Heart left ventricle (tissue), 16 donors: ENCODE data around the gene GPR39. TPM values are rescaled to one million over a fixed set of nuclear protein-coding genes. Genes with fewer than 3 reads are reported as not detected.

Experiments
- ATAC-seq, 4 donors: fragments of 200-7000 bp; cut with Tn5 transposase; one replicate each; pipeline ENCODE4 v1.9.1; 2020 to 2022; ENCODE audit warnings: moderate library complexity in 4 of 4, mild to moderate bottlenecking in 3 of 4, moderate number of reproducible peaks in 1 of 4
- DNase-seq, 5 donors: peaks; one replicate each; pipeline ENCODE4 v3.0.0-alpha.2; 2020
- H3K27ac ChIP-seq, 12 donors: fragments of 200-600 bp; sonication (generic) in 4 of 12; one replicate each; pipeline versions ENCODE4 v1.5.0 to v1.8.0; 2016 to 2022; ENCODE audit warnings: mild to moderate bottlenecking in 2 of 12
- H3K27me3 ChIP-seq, 9 donors: fragments of 200-600 bp; sonication (generic) in 2 of 9; one replicate each; pipeline versions ENCODE4 v1.5.1 to v1.8.0; 2016 to 2022; ENCODE audit warnings: mild to moderate bottlenecking in 3 of 9
- H3K36me3 ChIP-seq, 9 donors: fragments of 200-600 bp; sonication (generic) in 2 of 9; one replicate each; pipeline versions ENCODE4 v1.5.0 to v1.8.0; 2018 to 2022; ENCODE audit warnings: mild to moderate bottlenecking in 2 of 9
- H3K4me1 ChIP-seq, 12 donors: fragments of 200-600 bp; sonication (generic) in 4 of 12; one replicate each; pipeline versions ENCODE4 v1.5.0 to v1.8.0; 2016 to 2022; ENCODE audit warnings: mild to moderate bottlenecking in 3 of 12
- H3K4me3 ChIP-seq, 12 donors: fragments of 200-600 bp; sonication (generic) in 4 of 12; one replicate each; pipeline versions ENCODE4 v1.5.0 to v1.8.0; 2017 to 2022; ENCODE audit warnings: mild to moderate bottlenecking in 9 of 12, moderate library complexity in 4 of 12
- H3K9me3 ChIP-seq, 12 donors: fragments of 200-600 bp; sonication (generic) in 4 of 12; one replicate each; pipeline versions ENCODE4 v1.5.0 to v1.8.0; 2016 to 2022; ENCODE audit warnings: mild to moderate bottlenecking in 1 of 12
- CTCF ChIP-seq, 12 donors: fragments of 200-600 bp; sonication (generic) in 4 of 12; IDR thresholded peaks; one replicate each; pipeline versions ENCODE4 v1.5.0 to v1.8.0; 2018 to 2022; ENCODE audit warnings: antibody characterized with exemption in 12 of 12, mild to moderate bottlenecking in 5 of 12
- POLR2A ChIP-seq, 2 donors: fragments of 450-650 bp; IDR thresholded peaks; one replicate each; pipeline ENCODE4 v1.6.1; 2017; ENCODE audit warnings: antibody characterized with exemption in 2 of 2, mild to moderate bottlenecking in 2 of 2, moderate library complexity in 2 of 2
- WGBS, 4 donors: extraction: QIAGEN DNeasy Blood & Tissue Kit in 2 of 4; methylation state at CpG; one replicate each; pipeline versions ENCODE4 v1.1.5 to v1.1.7; 2013 to 2018; 5-methylcytosine and 5-hydroxymethylcytosine counted together
- intact Hi-C, 10 donors: fragments of 100-400 bp; cut with DNase I; formaldehyde crosslinking; loops; one replicate each; pipeline versions ENCODE4 v1.11.1 to v1.14.2; 2022
- polyA plus RNA-seq, 2 donors: library from polyadenylated mRNA; stranded (reverse); fragments of 200-250 nt; gene quantifications; one replicate each; pipeline ENCODE4 v1.2.3, GENCODE V29; 2013
- total RNA-seq, 9 donors: library from RNA; depleted of rRNA in 2 of 9; stranded (reverse); fragments of >200 nt in 2 of 9; fragmentation: NEBNext Ultra II Directional in 3 of 9; extraction: Animal tissue kit (Norgen Biotek cat#: 25700) in 3 of 9; gene quantifications; one replicate each; pipeline versions ENCODE4 v1.1.0 to v1.2.4, GENCODE V29; 2016 to 2023
- donor health status: ischemic (EF 13 %, LVEDD 7.1; RV severe dilation, severe dysfunction).
- donor health status: healthy with polysubstance abuse.
- donor health status: DM: no; HTN: yes; CAD: no.
- donor health status: DM: no; HTN: no; CAD: no.
- donor health status: ischemic (EF 25% LVEDD 6.9; RV normal size, moderate dysfunction).
- donor health status: ischemic (EF 25% LVEDD 5.7; RV mildly dilated, moderate dysfunction).
- donor health status: healthy.
- donor health status: DM: yes; HTN: yes; CAD: no.
- donor health status: ischemic (EF 35%, LVEDD 5.7; RV mildly dilated, moderate dysfunction).
- donor health status: nonischemic (EF 11% LVEDD 7.7; RV severe dilation, severe dysfunction).
- donor health status: DM: yes; HTN: yes; CAD: no.
- donor health status: PGD.
- donor health status: ischemic (EF 29% LVEDD 5.4; RV normal size, mild dysfunction).
- donor health status: nonischemic (EF 23%, LVEDD 6.1; RV moderate dilation, normal function).

Gene GPR39
- total and polyA plus RNA-seq, 11 donors, result 0.11 TPM; not detected in 10

DNA sequence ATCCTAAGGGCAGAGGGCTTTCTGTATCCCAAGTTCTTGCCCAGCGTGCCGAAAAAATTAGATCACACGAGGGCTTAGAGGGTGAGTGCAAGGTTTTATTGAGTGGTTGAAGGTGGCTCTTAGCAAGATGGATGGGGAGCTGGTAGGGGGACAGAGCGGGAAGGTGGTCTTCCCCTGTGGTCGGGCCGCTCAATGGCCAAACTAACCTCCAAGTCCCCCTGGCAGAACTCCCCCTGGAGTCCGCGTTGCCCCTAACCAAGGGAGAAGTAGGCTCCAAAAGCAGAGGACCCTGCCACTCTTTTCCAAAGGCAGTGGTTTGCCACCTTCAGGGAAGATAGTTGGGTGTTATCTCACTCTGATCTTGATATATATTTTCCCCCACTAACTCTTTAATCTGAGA lies 190.0 kb downstream of the GPR39 start:
- 90 to 96% (median 92%) methylated on average over 8 of the region's 8 CpGs for WGBS, 4 donors
- Histone ChIP-seq H3K4me3 (no peak overlapping the region), H3K36me3 (no peaks in the 10 kb centered on the region), H3K27ac (no peak overlapping the region), H3K27me3 (peaks cover 0 to 17% (median 0%) of the 10 kb centered on the region in 9 donors), H3K9me3 (no peaks in the 10 kb centered on the region), H3K4me1 (no peaks in the 10 kb centered on the region)
- ATAC-seq (no peak), DNase-seq (no peak)
- TF ChIP-seq CTCF (IDR thresholded peaks at IDR 0.05) (no peak), POLR2A (IDR thresholded peaks at IDR 0.05) (no peak)
- intact Hi-C loops, result no loop called here

GRCh38 chr2:132607426-132608090 lies 191.0 kb downstream of the GPR39 start:
- H3K9me3 ChIP-seq, result no peaks in the 10 kb centered on the region
- ATAC-seq (no peak), DNase-seq (no peak)
- no peak for TF ChIP-seq CTCF (IDR thresholded peaks at IDR 0.05)
- TF ChIP-seq POLR2A (IDR thresholded peaks at IDR 0.05), result no peak
- H3K27me3 ChIP-seq, result peaks cover 0 to 17% (median 0%) of the 10 kb centered on the region in 9 donors
- no peak overlapping the region for H3K4me3 ChIP-seq
- H3K4me1 ChIP-seq, result no peaks in the 10 kb centered on the region
- no peaks in the 10 kb centered on the region for H3K36me3 ChIP-seq
- intact Hi-C loops, result no loop called here
- H3K27ac ChIP-seq, result no peak overlapping the region
- WGBS, 4 donors, result 72 to 82% (median 76%) methylated on average over 4 of the region's 4 CpGs

DNA sequence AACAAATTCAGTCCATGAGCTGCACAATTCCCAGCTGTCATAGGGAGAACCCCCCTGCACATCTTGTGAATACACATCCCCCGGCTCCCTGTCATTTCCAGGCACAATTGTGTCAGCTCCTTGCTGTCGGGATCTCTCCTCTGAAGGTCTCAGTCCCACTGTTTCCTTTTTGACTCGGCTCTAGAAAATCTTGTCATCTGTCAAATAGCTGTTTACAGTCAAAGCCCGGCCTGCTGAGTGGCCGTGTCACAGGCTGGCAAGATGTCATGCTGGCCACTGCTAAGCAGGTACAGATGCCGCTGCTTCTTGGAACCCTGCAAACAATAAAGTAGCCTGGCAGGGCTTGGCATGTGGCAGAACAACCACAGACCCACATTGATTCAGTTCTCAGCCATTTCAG lies 191.7 kb downstream of the GPR39 start:
- Histone ChIP-seq H3K9me3 (no peaks in the 10 kb centered on the region), H3K27me3 (peaks cover 0 to 17% (median 0%) of the 10 kb centered on the region in 9 donors), H3K27ac (no peak overlapping the region), H3K4me3 (no peak overlapping the region), H3K36me3 (no peaks in the 10 kb centered on the region), H3K4me1 (no peaks in the 10 kb centered on the region)
- no peak for ATAC-seq
- intact Hi-C loops, result no loop called here
- WGBS, 4 donors, result 31 to 38% (median 33%) methylated on average over 3 to 6 of the region's 6 CpGs
- no peak for DNase-seq
- no peak for TF ChIP-seq CTCF (IDR thresholded peaks at IDR 0.05)
- TF ChIP-seq POLR2A (IDR thresholded peaks at IDR 0.05), result no peak

- no peaks in the 10 kb centered on the region for H3K4me1 ChIP-seq
- H3K27me3 ChIP-seq, result peaks cover 0 to 16% (median 0%) of the 10 kb centered on the region in 9 donors
- no peak overlapping the region for H3K4me3 ChIP-seq
- intact Hi-C loops, result no loop called here
- H3K9me3 ChIP-seq, result no peaks in the 10 kb centered on the region
- TF ChIP-seq CTCF (IDR thresholded peaks at IDR 0.05) (no peak), POLR2A (IDR thresholded peaks at IDR 0.05) (no peak)
- no peak overlapping the region for H3K27ac ChIP-seq
- ATAC-seq, result no peak
- no peak for DNase-seq
- WGBS, 4 donors, result 80 to 90% (median 88%) methylated on average over 8 of the region's 8 CpGs
- H3K36me3 ChIP-seq, result no peaks in the 10 kb centered on the region
Measured at GRCh38 chr2:132609101-132609890, 192.7 kb downstream of the GPR39 start.
